T-helper 2 cell treated with Interferon-gamma antibody and Interleukin-4, amounts not matched to agents 5 μg/mL and 100 μg/mL, for 36 hours (primary cell): ENCODE data around the gene CELF2.

Experiments
- DNase-seq: peaks from one replicate; pipeline ENCODE4 v3.0.0; 2021; ENCODE audit warnings: low spot score
- H3K27ac Mint-ChIP-seq: one replicate; pipeline ENCODE4 v1.8.0; 2021; ENCODE audit warnings: mild to moderate bottlenecking, mixed read lengths
- H3K27me3 Mint-ChIP-seq: one replicate; pipeline ENCODE4 v1.8.0; 2021; ENCODE audit warnings: low read depth, mixed read lengths
- H3K36me3 Mint-ChIP-seq: one replicate; pipeline ENCODE4 v1.8.0; 2021; ENCODE audit warnings: low read depth, mixed read lengths
- H3K4me1 Mint-ChIP-seq: one replicate; pipeline ENCODE4 v1.8.0; 2021; ENCODE audit warnings: low read depth, mixed read lengths
- H3K4me3 Mint-ChIP-seq: one replicate; pipeline ENCODE4 v1.8.0; 2022; ENCODE audit warnings: mild to moderate bottlenecking, moderate library complexity, mixed read lengths
- H3K9me3 Mint-ChIP-seq: one replicate; pipeline ENCODE4 v1.8.0; 2021; ENCODE audit warnings: mixed read lengths

The CELF2 gene

DNA sequence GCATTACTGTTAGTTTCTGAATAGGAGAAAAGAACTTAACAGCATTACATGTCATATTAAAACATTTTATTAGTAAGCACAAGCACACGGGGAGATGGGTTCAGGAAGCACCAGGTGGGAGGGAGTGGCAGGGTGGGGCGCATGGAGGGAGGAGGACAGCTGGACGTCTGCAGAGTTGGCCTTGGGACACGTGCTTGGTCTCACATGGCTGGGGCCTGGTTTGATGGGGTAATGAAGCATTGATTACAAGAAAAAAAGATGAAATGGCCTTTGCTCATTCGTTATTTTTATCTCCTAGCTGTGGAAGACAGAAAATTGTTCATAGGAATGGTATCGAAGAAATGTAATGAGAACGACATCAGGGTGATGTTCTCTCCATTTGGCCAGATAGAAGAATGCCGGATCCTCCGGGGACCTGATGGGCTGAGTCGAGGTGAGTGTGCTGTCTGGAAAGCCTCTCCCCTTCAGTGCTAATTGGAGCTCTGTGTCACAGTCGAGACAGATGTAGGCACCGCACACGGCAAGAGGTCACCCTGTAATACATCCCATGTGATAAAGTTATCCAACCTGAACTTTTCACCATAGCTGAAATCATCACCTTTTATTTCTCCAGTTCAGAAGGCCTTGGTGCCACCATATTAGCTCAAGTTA, 239.9 kb downstream of the CELF2 start:
- H3K36me3 Mint-ChIP-seq: peaks cover 85% of the 10 kb centered on the region
- DNase-seq: no peak
- H3K4me1 Mint-ChIP-seq: peaks cover 36% of the 10 kb centered on the region
- no peaks in the 10 kb centered on the region for H3K9me3 Mint-ChIP-seq
- H3K27ac Mint-ChIP-seq: no peak overlapping the region
- H3K4me3 Mint-ChIP-seq: no peak overlapping the region
- no peaks in the 10 kb centered on the region for H3K27me3 Mint-ChIP-seq

DNA sequence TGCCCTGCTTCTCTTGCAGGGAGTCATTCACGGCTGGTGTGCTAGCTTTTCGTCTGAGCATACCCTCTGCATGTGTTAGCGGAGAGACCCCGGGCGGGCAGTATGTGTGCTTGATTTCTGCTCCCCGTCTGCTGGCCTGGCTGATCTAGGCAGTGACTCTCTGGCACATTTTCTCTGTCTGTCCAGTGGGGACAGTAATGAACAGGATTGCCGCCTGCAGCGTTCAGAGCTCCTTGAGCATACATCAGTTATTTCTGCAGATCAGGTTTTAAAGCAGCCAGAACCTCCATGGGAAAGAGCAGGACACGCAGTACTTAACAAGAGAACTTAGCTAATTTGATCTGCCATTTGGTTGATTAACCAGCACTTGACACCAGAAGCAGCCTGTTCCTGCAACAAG, 242.5 kb downstream of the CELF2 start:
- no peaks in the 10 kb centered on the region for H3K27me3 Mint-ChIP-seq
- H3K9me3 Mint-ChIP-seq: no peaks in the 10 kb centered on the region
- H3K27ac Mint-ChIP-seq: no peak overlapping the region
- no peak for DNase-seq
- peaks cover 84% of the 10 kb centered on the region for H3K36me3 Mint-ChIP-seq
- H3K4me1 Mint-ChIP-seq: peaks cover 43% of the 10 kb centered on the region
- no peak overlapping the region for H3K4me3 Mint-ChIP-seq

DNA sequence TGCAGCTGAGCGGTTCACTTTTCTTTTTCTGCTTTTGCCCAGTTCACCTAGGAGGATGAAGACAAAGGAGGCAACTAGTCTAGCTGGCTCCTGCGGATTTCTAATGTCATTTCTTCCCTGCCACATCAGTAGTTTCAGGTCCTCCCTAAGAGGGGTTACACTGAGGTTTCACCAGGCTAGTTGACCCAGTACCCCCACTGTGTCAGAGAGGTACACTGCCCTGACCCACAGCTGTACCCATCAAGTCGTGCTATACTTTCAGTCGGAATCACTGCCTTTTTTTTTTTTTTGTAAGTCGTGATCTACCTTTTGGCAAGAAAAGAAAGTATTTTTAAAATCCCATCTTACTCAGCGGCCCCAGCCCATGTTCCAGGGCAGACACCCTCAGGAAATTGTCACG, 243.5 kb downstream of the CELF2 start:
- Mint-ChIP-seq H3K27ac (no peak overlapping the region), H3K27me3 (no peaks in the 10 kb centered on the region), H3K4me3 (no peak overlapping the region), H3K36me3 (peaks cover 82% of the 10 kb centered on the region), H3K4me1 (peaks cover 44% of the 10 kb centered on the region), H3K9me3 (no peaks in the 10 kb centered on the region)
- DNase-seq: no peak

DNA sequence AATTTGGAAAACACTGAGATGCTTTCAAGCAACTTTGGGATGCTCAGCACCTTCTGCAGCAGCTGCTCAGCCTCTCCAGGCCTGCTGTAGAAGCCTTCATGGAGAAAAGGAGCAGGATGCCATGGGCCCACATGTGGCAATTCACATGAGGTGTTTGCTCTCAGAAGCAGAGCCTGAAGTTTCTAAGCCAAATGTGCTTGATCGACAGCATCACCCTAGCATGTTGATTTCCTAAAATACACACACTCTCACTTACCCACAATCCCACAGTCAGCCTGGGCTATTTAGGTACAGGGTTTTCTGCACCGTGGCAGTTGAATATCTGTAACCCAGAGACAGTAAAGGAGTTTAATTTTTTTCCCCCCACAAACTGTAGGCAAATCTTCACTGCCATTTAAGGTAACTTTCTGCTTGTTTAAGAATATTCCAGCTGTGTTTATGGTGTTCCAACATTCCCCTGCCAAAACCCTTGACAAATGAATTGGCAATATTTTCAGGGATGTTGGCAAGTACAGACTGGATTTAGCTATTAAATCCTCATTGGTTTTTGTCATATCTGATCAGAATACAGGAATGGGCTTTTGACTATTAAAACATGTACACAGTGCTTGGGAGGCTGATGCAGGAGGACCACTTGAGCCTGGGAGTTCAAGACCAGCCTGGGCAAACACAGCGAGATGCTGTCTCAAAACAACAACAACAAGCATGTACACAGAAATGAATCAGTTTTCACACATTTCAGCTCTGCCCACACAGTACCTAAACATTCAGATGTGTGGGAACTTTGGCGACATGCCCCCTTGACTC, 244.2 kb downstream of the CELF2 start:
- DNase-seq: no peak
- Mint-ChIP-seq H3K4me1 (peaks cover 45% of the 10 kb centered on the region), H3K27me3 (no peaks in the 10 kb centered on the region), H3K4me3 (no peak overlapping the region), H3K9me3 (no peaks in the 10 kb centered on the region), H3K27ac (peak overlapping the region; percentile 67), H3K36me3 (peaks cover 85% of the 10 kb centered on the region)

DNA sequence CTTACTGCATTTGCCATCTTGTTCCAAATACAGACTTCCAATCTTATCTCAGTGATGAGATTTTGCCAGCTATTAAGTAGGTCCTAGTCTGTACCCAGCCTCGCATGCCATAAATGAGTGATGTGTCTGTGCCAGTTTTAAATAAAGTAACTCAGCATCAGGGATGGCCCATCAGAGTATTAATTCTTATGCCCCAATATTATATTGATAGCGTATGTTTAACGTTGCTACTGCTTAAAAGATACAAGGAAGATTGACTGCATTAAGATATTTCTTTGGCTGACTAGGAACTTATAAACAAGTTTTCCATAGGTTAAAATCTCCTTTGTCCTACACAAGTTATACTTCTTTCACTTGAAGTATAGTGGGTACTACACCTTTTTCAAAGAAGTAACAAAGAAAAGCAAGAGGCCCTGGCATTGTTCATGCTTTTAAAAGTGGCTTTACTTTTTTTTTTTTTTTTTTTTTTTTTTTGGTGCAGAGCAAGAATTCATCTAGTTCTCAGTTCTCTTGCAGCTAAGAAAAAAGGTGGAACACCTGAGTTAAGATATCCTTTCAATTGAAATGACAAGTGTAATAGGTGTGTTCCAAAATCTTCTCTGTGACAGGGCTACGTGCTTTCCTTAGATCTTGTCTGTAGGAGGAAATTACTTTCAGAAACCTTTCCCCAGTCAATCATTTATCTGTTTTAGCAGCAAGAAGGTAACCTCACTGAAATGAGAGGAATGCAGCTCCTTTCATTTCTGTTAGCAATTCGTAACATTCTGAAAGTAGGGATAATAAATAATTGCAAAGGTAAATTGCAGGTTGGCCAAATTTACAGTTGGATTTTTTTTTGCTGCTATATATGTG, 245.0 kb downstream of the CELF2 start:
- H3K27me3 Mint-ChIP-seq: no peaks in the 10 kb centered on the region
- H3K4me1 Mint-ChIP-seq: peaks cover 46% of the 10 kb centered on the region
- peaks cover 84% of the 10 kb centered on the region for H3K36me3 Mint-ChIP-seq
- H3K4me3 Mint-ChIP-seq: no peak overlapping the region
- DNase-seq: no peak
- H3K27ac Mint-ChIP-seq: peak overlapping the region; percentile 52
- no peaks in the 10 kb centered on the region for H3K9me3 Mint-ChIP-seq

DNA sequence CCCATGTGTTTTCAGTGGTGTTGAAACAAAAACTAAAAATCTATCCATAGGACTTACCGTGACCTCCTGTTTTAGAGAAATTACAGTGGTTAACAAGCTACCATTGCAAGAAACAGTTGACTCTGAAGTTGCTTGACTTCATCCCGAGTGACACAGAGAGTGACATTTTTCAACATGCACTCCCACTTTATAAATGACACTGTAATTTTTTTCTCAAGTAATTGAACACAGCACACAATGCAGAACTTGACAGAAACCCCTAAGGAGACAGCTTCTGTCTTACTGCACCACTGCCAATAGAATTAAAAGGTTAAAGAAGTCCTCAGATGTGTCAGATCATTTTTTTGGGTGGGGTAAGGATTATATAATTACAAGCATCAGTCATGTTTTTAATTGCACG, 246.1 kb downstream of the CELF2 start:
- no peak overlapping the region for H3K4me3 Mint-ChIP-seq
- H3K36me3 Mint-ChIP-seq: peaks cover 78% of the 10 kb centered on the region

DNA sequence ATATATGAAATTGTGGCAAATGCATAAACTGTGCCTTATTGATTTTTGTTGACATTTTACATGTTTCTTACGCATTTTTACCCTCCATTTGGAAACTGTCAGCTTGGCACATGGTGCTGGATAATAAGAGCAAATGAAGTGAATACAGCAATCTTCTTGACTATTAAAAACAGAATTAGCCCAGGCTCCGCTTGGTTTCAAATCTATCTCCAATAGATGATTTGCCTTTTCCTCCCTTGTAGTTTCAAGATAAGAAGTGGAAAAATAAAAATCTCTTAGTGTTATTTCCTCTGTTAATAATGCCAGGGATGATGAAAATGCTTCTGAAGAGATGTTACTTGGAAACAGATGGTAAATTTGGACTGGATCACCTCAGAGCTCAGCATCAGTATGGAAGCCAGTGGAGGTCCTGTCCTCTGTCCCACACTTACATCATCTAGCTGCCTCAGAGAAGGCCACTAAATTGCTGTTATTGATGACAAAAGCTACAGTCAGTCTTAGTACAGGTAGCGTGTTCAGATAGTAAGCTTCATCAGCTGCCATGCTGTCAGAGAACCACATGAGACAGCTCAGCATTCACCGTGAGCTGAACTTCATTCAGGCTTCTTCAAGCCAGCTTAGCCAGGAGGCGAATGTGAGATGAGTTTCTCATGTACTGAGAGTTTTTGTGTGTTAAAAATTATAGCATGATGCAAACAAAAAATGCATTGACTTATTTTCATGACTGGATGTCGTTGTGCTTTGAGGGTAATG, 246.8 kb downstream of the CELF2 start:
- Mint-ChIP-seq H3K27ac (no peak overlapping the region), H3K27me3 (no peaks in the 10 kb centered on the region), H3K4me3 (no peak overlapping the region), H3K36me3 (peaks cover 78% of the 10 kb centered on the region), H3K4me1 (peaks cover 52% of the 10 kb centered on the region), H3K9me3 (no peaks in the 10 kb centered on the region)
- DNase-seq: no peak

More for the DNA sequence above, 246.1 kb downstream of the CELF2 start:
- no peaks in the 10 kb centered on the region for H3K27me3 Mint-ChIP-seq
- no peak for DNase-seq
- H3K9me3 Mint-ChIP-seq: no peaks in the 10 kb centered on the region
- H3K27ac Mint-ChIP-seq: peak overlapping the region; percentile 5
- peaks cover 46% of the 10 kb centered on the region for H3K4me1 Mint-ChIP-seq

DNA sequence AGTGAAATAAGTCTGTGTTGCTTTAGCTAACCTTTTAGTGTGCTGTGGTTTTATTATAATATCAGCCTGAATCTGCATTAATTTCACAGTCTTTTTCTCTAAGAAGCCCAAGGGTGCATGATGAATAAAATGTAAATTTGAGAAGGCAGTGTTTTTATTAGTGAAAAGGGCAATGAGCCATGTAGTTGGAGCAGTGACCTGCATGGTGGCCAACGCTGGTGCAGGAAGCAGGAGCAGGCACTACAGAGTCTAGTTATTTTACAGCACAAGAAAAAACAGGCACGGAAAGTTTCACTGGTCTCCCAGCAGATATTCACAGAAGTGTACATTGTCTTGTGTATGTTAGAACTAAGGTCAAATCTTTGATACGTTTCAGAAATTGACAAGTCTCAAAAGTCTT, 247.8 kb downstream of the CELF2 start:
- no peak for DNase-seq
- Mint-ChIP-seq H3K27ac (no peak overlapping the region), H3K36me3 (peaks cover 78% of the 10 kb centered on the region), H3K27me3 (no peaks in the 10 kb centered on the region), H3K9me3 (no peaks in the 10 kb centered on the region), H3K4me1 (peaks cover 54% of the 10 kb centered on the region), H3K4me3 (no peak overlapping the region)

DNA sequence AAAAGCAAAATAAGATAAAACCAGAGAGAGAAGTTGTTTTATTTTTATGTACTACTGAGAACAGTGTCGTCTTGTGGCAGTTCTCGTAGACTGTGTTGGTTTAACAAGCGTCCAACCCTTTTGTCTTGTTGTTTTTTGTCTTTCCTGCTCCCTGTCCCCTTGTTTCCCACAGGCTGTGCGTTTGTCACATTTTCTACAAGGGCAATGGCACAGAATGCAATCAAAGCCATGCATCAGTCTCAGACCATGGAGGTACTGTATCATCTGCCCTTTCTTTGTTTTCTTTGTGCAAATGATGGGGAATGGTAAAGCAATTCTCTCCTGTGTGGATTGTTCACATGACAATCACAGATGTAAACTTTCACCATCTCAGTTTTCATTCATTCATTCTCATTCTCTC, 248.8 kb downstream of the CELF2 start:
- Mint-ChIP-seq H3K4me3 (no peak overlapping the region), H3K27ac (peak overlapping the region; percentile 2), H3K4me1 (peaks cover 54% of the 10 kb centered on the region), H3K27me3 (no peaks in the 10 kb centered on the region), H3K36me3 (peaks cover 81% of the 10 kb centered on the region), H3K9me3 (no peaks in the 10 kb centered on the region)
- DNase-seq: no peak

DNA sequence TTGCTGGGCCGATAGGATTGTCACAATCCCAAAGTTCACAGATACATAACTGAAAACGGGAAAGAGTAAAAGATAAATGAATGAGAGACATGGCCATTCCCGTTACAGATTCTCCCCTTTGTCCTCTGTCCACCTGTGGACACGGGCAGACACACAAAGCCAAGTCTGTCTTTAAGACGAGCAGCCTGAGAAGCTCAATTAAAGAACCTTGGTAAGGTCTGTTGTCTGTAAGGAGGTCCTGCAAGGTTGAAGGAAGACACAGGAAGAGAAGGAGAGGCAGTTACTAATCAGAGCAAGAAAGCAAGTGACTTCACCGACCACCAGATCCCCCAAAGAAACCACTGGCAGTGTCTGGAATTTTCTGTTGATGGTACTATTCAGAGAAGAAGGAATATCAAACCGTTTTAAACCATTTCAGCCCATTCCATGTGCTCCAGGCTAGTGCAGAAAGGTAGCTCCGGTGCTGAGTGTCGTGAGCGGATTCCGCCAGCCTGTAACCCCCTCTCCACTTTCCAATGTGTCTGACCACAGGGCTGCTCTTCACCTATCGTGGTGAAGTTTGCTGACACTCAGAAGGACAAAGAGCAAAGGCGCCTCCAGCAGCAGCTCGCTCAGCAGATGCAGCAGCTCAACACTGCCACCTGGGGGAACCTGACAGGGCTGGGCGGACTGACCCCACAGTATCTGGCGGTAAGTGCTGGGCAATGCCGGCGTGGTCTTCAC, 252.6 kb downstream of the CELF2 start:
- Mint-ChIP-seq H3K36me3 (peaks cover 84% of the 10 kb centered on the region), H3K9me3 (no peaks in the 10 kb centered on the region), H3K27ac (peak overlapping the region; percentile 58), H3K4me3 (no peak overlapping the region), H3K4me1 (peaks cover 43% of the 10 kb centered on the region), H3K27me3 (no peaks in the 10 kb centered on the region)
- peak; percentile 57 for DNase-seq

DNA sequence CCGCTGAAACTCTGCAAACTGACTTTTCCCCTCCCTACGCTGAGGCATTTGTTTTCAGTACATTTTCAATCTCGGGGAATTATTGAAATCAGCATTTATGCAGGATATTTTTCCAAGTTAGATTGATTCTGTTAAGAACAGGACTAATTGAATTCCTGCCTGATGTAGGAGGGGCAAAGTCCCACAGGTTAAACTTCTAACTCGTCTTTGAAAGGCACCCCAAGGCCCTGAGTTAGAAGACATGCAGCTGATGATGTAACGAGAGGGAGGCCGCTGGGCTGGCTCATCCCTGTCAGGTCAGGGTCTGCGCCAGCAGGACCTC, 253.1 kb downstream of the CELF2 start:
- Mint-ChIP-seq H3K4me3 (no peak overlapping the region), H3K4me1 (peaks cover 38% of the 10 kb centered on the region), H3K27ac (no peak overlapping the region), H3K36me3 (peaks cover 84% of the 10 kb centered on the region), H3K9me3 (no peaks in the 10 kb centered on the region), H3K27me3 (no peaks in the 10 kb centered on the region)
- DNase-seq: no peak

DNA sequence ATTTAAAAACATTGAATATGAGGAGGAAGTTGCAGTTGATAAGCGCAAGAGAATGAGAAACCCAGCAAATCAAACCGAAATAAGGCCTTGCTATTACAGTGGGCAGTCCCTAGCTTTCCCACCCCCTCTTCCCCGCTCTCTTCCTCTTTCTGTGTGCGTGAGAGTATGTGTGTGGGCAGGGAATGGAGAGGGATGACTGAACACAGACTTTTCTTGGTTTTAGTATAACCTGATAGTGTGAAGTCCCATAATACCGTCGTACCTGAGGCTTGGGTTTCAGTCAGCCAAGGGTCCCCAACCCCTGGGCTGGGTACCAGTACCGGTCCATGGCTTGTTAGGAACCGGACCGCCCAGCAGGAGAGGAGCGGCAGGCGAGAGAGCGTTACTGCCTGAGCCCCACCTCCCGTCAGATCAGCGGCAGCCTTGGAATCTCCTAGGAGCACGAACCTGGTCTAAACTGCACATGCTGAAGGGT, 255.3 kb downstream of the CELF2 start:
- Mint-ChIP-seq H3K36me3 (peaks cover 85% of the 10 kb centered on the region), H3K27ac (no peak overlapping the region), H3K4me1 (peaks cover 29% of the 10 kb centered on the region), H3K27me3 (no peaks in the 10 kb centered on the region), H3K9me3 (no peaks in the 10 kb centered on the region), H3K4me3 (no peak overlapping the region)
- peak; percentile 55 for DNase-seq

DNA sequence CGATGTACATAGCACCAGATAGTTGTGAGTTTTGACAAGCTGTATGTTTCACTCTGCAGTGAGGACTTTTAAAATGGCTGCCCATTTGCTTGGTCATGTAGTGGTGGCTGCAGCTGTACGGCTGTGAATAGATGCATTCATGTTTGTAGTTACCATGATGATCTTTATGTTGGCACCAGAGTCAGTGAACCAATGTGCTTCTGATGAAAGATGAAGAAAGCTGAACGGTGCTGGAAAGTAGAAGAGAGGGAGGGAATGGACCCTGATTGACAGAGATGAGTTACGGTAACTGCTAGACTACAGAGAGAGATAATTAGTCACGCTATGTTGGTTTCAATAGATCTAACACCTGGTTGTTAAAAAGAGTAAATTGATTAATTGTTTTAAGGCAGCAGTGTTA, 256.8 kb downstream of the CELF2 start:
- Mint-ChIP-seq H3K4me1 (peaks cover 23% of the 10 kb centered on the region), H3K27ac (no peak overlapping the region), H3K4me3 (no peak overlapping the region), H3K36me3 (peaks cover 89% of the 10 kb centered on the region), H3K27me3 (no peaks in the 10 kb centered on the region), H3K9me3 (no peaks in the 10 kb centered on the region)
- no peak for DNase-seq
